ENCODE results near the gene KCNQ1.

Gene KCNQ1

GRCh38 chr11:2796091-2796490 is 351.3 kb downstream of the KCNQ1 start:
- TF ChIP-seq POLR2A (IDR thresholded peaks at IDR 0.05; ENCODE audit: low read length) (no peak), GATA1 (IDR thresholded peaks at IDR 0.05; ENCODE audit: low read depth, low read length) (no peak)
- DNase-seq: no peak

- TF ChIP-seq GATA1 (IDR thresholded peaks at IDR 0.05; ENCODE audit: low read depth, low read length) (no peak), POLR2A (IDR thresholded peaks at IDR 0.05; ENCODE audit: low read length) (no peak)
- no peak for DNase-seq
Observed at GRCh38 chr11:2796508-2797113, 351.8 kb downstream of the KCNQ1 start.

GRCh38 chr11:2797121-2797711 is 352.4 kb downstream of the KCNQ1 start:
- no peak for TF ChIP-seq POLR2A (IDR thresholded peaks at IDR 0.05; ENCODE audit: low read length)
- TF ChIP-seq GATA1 (IDR thresholded peaks at IDR 0.05; ENCODE audit: low read depth, low read length): no peak
- no peak for DNase-seq

- TF ChIP-seq GATA1 (IDR thresholded peaks at IDR 0.05; ENCODE audit: low read depth, low read length) (no peak), POLR2A (IDR thresholded peaks at IDR 0.05; ENCODE audit: low read length) (no peak)
- no peak for DNase-seq
Observed at GRCh38 chr11:2797741-2798361, 353.0 kb downstream of the KCNQ1 start.

DNA sequence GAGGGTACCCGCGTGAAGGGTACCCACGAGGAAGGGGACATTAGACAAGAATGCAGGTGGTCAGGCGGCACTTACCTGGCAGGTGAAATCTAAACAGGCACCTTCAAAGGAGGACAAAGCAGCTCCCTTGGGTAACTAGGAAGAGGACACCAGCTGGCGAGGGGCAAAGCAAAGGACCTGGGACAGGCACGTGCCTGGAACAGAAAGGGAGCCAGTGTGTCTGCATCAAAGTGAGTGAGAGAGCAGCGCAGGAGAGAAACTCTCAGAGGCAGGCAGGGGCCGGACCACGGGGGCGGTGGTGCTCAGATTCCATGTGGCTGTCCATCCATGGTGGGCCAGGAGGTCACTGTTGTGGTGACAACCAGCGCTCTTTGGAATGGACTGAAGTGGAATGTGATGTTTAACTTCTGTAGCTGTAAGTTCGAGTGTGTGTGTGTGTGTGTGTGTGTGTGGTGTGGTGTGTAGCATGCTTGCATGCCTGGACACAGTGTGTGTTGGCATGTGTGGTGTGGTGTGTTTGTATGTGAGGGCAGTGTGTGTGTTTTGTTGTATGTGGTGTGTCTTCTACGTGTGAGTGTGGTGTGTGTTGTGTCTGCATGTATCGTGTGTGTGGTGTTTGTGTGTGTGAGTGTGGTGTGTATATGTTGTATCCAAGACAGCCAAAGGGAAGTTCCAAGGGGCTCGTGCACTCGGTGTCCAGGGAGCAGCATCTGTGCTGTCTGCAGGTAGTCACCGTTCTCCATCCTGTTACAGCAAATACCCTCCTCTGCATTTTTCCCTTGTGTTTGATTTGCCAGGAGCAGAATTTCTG is 354.3 kb downstream of the KCNQ1 start:
- no peak for DNase-seq
- TF ChIP-seq POLR2A (IDR thresholded peaks at IDR 0.05; ENCODE audit: low read length): no peak
- TF ChIP-seq GATA1 (IDR thresholded peaks at IDR 0.05; ENCODE audit: low read depth, low read length): no peak

DNA sequence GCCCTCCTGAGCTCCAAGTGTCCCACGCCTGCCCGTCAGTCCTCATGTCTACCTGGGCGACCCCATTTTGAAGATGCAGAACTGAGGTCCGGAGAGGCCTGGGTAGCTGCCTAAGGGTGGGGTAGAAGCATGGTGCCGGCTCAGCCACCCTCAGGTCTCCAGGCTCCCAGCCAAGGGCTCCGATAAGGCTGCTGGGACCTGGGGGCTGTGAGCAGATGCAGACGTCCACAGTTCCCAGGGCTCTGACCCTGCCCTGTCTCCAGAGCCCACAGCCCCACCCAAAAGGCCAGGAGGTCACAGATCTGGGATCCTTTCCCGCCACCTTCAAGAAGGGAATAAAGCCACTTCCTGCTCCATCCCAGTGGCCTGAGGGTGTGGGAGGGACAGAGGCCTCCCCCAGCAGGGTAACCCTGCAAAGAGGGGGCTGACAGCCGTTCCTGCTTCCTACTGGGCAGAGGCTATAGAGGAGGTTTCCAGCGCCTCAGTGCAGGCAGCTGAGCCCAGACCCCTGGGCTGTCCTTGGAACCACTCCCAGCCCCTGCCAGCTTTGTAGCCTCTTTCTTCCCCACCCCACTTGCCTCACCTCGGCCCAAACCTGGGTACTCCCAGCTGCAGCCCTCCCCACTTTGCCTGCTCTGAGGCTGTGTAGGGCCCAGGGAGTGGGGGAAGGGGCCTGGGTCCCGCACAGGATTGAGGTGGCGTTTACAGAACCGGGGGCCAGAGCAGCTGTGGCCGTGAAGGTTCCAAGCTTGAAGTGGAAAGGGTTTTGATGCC is 355.3 kb downstream of the KCNQ1 start:
- no peak for DNase-seq
- TF ChIP-seq POLR2A (IDR thresholded peaks at IDR 0.05; ENCODE audit: low read length) (no peak), GATA1 (IDR thresholded peaks at IDR 0.05; ENCODE audit: low read depth, low read length) (no peak)

- no peak for TF ChIP-seq GATA1 (IDR thresholded peaks at IDR 0.05; ENCODE audit: low read depth, low read length)
- TF ChIP-seq POLR2A (IDR thresholded peaks at IDR 0.05; ENCODE audit: low read length): no peak
- no peak for DNase-seq
Observed at GRCh38 chr11:2800655-2801531, 356.1 kb downstream of the KCNQ1 start.

DNA sequence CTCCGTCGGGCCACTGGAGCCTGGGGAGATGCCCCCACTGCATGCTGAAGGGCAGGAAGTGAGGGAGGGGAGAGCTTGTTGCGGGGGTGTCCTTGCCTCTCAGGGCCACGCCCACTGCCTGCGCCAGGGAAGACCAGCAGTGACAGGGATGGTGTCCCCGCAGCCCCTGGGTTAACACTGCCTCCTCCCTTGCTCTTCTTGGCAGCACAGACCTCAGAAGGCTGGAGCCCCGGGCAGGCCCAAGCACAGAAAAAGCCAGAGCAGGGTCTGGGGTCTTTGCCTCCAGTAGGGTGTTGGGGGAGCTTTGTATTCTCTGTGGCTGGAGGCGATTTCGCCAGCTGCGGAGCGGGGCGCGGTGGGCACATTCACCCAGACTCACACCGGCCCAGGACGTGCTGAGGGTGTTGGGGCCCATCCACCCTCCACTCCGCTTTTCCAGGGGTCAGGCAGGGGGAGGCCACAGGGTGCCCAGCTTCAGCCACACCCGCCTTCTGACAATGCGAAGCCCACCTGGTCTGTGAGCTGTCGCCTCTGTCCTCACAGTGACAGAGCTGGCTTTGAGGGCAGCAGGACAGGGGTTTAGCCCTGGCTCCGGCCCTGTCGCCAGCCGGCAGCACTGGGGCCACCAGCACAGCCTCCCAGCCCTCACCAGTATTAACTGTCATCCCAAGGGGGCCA is 357.0 kb downstream of the KCNQ1 start:
- no peak for TF ChIP-seq GATA1 (IDR thresholded peaks at IDR 0.05; ENCODE audit: low read depth, low read length)
- no peak for TF ChIP-seq POLR2A (IDR thresholded peaks at IDR 0.05; ENCODE audit: low read length)
- no peak for DNase-seq

DNA sequence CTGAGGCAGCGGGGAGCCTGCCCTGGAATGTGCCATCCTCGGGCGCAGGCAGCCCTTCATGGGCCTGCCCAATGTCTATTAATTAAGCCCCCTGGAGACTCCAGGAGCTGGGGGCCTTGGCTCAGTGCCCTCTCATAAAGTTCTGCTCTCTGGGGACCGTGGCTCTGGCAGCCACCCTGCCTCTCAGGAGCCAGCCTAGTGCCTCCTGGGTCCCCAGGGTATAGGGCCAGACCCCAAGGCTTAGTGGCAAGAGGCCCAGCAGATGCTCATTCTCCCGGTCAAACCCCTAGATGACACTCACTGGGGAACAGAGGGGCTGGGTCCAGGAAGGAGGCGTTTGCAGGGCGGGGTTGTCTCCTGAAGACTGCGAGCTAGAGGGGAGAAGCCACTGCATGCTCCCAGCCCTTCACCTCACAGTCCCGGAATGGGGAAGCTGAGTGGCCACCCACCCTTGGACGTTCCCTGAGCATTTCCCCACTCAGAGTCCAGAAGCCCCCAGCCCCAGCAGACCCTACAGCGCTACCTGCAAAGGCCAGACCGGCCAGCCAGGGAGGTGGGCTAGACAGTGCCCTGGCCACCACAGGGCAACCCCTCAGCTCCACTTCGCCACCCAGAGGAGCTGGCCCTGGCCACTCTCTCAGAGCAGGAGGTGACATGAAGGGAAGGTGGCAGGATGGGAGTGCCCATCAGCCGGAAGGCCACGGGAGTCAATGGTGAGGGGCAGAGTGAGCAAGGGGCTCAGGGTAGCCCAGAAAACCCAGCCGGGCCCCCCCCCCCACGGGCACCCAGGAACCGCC is 357.8 kb downstream of the KCNQ1 start:
- no peak for DNase-seq
- TF ChIP-seq POLR2A (IDR thresholded peaks at IDR 0.05; ENCODE audit: low read length) (no peak), GATA1 (IDR thresholded peaks at IDR 0.05; ENCODE audit: low read depth, low read length) (no peak)

DNA sequence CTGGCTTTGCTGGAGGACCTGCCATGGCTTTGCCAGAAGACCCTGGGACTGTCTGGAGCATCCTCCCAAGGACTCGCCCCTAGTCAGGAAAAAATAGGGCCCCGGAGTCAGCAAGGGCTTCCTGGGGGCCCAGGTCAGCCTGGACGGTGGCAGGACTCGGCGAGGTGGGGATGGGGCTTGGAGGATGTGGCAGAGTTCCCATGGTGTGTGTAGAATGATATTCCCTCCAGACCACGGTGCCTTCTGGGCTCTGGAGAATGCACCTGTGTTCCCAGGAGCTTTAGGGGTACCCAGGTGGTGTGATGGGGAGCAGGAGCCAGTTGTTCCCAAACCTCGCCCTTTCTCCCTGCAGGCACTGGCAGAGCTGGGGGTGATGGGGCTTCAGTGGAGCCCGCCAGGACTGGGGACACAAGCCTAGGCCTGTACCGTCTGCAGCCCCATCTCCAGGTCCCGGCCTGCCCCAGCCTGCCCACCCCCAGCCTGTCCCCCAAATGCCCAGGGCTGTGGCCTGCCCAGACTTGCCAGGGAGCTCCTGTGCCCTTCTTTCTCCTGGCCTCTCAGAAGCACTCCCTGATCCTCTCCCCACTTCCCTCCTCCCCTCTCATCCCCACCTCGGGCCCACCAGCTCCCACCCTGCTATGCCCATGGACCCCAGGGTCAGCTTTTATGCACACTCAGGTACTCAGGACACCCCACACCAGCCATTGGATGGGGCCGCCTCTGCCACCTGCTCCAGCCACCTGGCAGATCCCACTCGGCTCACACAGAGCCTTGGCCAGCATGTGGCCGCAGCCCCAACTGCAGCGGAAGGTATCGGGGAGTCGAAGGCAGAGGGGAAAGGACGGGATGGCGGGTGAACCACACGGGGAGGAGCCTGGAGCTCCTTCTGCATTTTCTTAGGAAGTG is 358.6 kb downstream of the KCNQ1 start:
- no peak for DNase-seq
- TF ChIP-seq GATA1 (IDR thresholded peaks at IDR 0.05; ENCODE audit: low read depth, low read length) (no peak), POLR2A (IDR thresholded peaks at IDR 0.05; ENCODE audit: low read length) (no peak)

GRCh38 chr11:2804189-2804588 is 359.4 kb downstream of the KCNQ1 start:
- DNase-seq: no peak
- TF ChIP-seq POLR2A (IDR thresholded peaks at IDR 0.05; ENCODE audit: low read length) (no peak), GATA1 (IDR thresholded peaks at IDR 0.05; ENCODE audit: low read depth, low read length) (no peak)
